H9 (cell line): ENCODE data around the gene PDE8A. TPM values are rescaled to one million over a fixed set of nuclear protein-coding genes. Genes with fewer than 3 reads are reported as not detected.

ENCODE experiments used
- DNase-seq: peaks from one replicate; pipeline ENCODE4 v3.0.0-alpha.2; 2017
- H2AFZ ChIP-seq: one replicate; pipeline ENCODE4 v1.6.1; 2013; ENCODE audit warnings: mild to moderate bottlenecking, low read length, control low read depth, moderate library complexity
- H2AK5ac ChIP-seq: 2 replicates; pipeline ENCODE4 v1.6.1; 2013; ENCODE audit warnings: low read length, control low read depth, mixed read lengths; ENCODE audit not compliant: insufficient read length
- H2BK120ac ChIP-seq: one replicate; pipeline ENCODE4 v1.6.1; 2013; ENCODE audit warnings: low read depth, mild to moderate bottlenecking, low read length, control low read depth, inconsistent platforms; ENCODE audit not compliant: poor library complexity, severe bottlenecking
- H2BK12ac ChIP-seq: 2 replicates; pipeline ENCODE4 v1.6.1; 2013; ENCODE audit warnings: low read length, control low read depth, mixed read lengths, low read depth; ENCODE audit not compliant: insufficient read length
- H2BK15ac ChIP-seq: 2 replicates; pipeline ENCODE4 v1.6.1; 2013; ENCODE audit warnings: low read depth, low read length, control low read depth
- H2BK20ac ChIP-seq: one replicate; pipeline ENCODE4 v1.6.1; 2013; ENCODE audit warnings: low read depth, mild to moderate bottlenecking, low read length, control low read depth, inconsistent platforms; ENCODE audit not compliant: poor library complexity, severe bottlenecking
- H2BK5ac ChIP-seq: 2 replicates; pipeline ENCODE4 v1.6.1; 2013; ENCODE audit warnings: low read length, control low read depth, mixed read lengths; ENCODE audit not compliant: insufficient read length
- H3K14ac ChIP-seq: 2 replicates; pipeline ENCODE4 v1.6.1; 2013; ENCODE audit warnings: low read length, control low read depth; ENCODE audit not compliant: insufficient read depth
- H3K18ac ChIP-seq: 2 replicates; pipeline ENCODE4 v1.6.1; 2013; ENCODE audit warnings: low read depth, mild to moderate bottlenecking, mixed read lengths, low read length, control low read depth; ENCODE audit not compliant: insufficient read length
- H3K23ac ChIP-seq: 2 replicates; pipeline ENCODE4 v1.6.1; 2013; ENCODE audit warnings: low read length, control low read depth, mixed read lengths, low read depth; ENCODE audit not compliant: insufficient read length
- H3K23me2 ChIP-seq: 2 replicates; pipeline ENCODE4 v1.6.1; 2013; ENCODE audit warnings: low read depth, mild to moderate bottlenecking, mixed read lengths, low read length, control low read depth; ENCODE audit not compliant: insufficient read length, poor library complexity, severe bottlenecking
- H3K27ac ChIP-seq: 2 replicates; pipeline ENCODE4 v1.5.1; 2013; ENCODE audit warnings: low read length, control low read depth, mixed read lengths, low read depth; ENCODE audit not compliant: insufficient read length
- H3K27me3 ChIP-seq: 2 replicates; pipeline ENCODE4 v1.6.1; 2013; ENCODE audit warnings: low read length, control low read depth, inconsistent platforms; ENCODE audit not compliant: insufficient read depth
- H3K4ac ChIP-seq: 2 replicates; pipeline ENCODE4 v1.6.1; 2013; ENCODE audit warnings: low read depth, mild to moderate bottlenecking, control low read depth, inconsistent platforms, low read length, moderate library complexity
- H3K4me1 ChIP-seq: 2 replicates; pipeline ENCODE4 v1.6.1; 2013; ENCODE audit warnings: low read length, control low read depth, inconsistent platforms; ENCODE audit not compliant: insufficient read depth
- H3K4me2 ChIP-seq: 2 replicates; pipeline ENCODE4 v1.6.1; 2013; ENCODE audit warnings: low read length, control low read depth, mixed read lengths; ENCODE audit not compliant: insufficient read length, insufficient read depth
- H3K56ac ChIP-seq: 2 replicates; pipeline ENCODE4 v1.6.1; 2013; ENCODE audit warnings: low read depth, mild to moderate bottlenecking, mixed read lengths, low read length, control low read depth; ENCODE audit not compliant: insufficient read length
- H3K79me1 ChIP-seq: 2 replicates; pipeline ENCODE4 v1.6.1; 2013; ENCODE audit warnings: low read depth, mild to moderate bottlenecking, moderate library complexity, low read length, control low read depth, inconsistent platforms; ENCODE audit not compliant: insufficient read depth, poor library complexity, severe bottlenecking
- H3K79me2 ChIP-seq: 2 replicates; pipeline ENCODE4 v1.6.1; 2013; ENCODE audit warnings: low read length, control low read depth, inconsistent platforms; ENCODE audit not compliant: insufficient read depth
- H3K9ac ChIP-seq: 2 replicates; pipeline ENCODE4 v1.6.1; 2013; ENCODE audit warnings: low read length, control low read depth, mixed read lengths; ENCODE audit not compliant: insufficient read length; ENCODE audit errors: extremely low read depth
- H3K9me3 ChIP-seq: one replicate; pipeline ENCODE4 v1.6.1; 2013; ENCODE audit warnings: low read depth, low read length, inconsistent platforms; ENCODE audit not compliant: control insufficient read depth
- H3T11ph ChIP-seq: one replicate; pipeline ENCODE4 v1.6.1; 2013; ENCODE audit warnings: mild to moderate bottlenecking, low read length, control low read depth, inconsistent platforms
- H4K20me1 ChIP-seq: one replicate; pipeline ENCODE4 v1.6.1; 2013; ENCODE audit not compliant: control insufficient read depth, insufficient read length, insufficient read depth
- H4K5ac ChIP-seq: 2 replicates; pipeline ENCODE4 v1.6.1; 2013; ENCODE audit warnings: low read depth, mild to moderate bottlenecking, mixed read lengths, low read length, control low read depth; ENCODE audit not compliant: insufficient read length
- H4K8ac ChIP-seq: replicated peaks from 2 replicates; pipeline ENCODE4 v1.6.1; 2013; ENCODE audit warnings: low read length, control low read depth, mixed read lengths, low read depth; ENCODE audit not compliant: insufficient read length
- H4K91ac ChIP-seq: 2 replicates; pipeline ENCODE4 v1.6.1; 2013; ENCODE audit warnings: low read depth, mild to moderate bottlenecking, moderate library complexity, mixed read lengths, low read length, control low read depth; ENCODE audit not compliant: insufficient read length
- H3K27ac Mint-ChIP-seq, 3 experiments: 2 replicates in 2 of 3; 3 replicates in 1 of 3; pipeline ENCODE4 v1.8.0; 2020 to 2021; ENCODE audit warnings: mixed read lengths in 3 of 3, mild to moderate bottlenecking in 1 of 3, moderate library complexity in 1 of 3
- H3K27me3 Mint-ChIP-seq: 2 replicates; pipeline ENCODE4 v1.8.0; 2021; ENCODE audit warnings: low read depth, mild to moderate bottlenecking, moderate library complexity, mixed read lengths
- H3K36me3 Mint-ChIP-seq, 3 experiments: 2 replicates in 2 of 3; 3 replicates in 1 of 3; pipeline ENCODE4 v1.8.0; 2020 to 2021; ENCODE audit warnings: low read depth in 3 of 3, mixed read lengths in 3 of 3; ENCODE audit not compliant: insufficient read depth in 1 of 3
- H3K4me1 Mint-ChIP-seq, 2 experiments: 2 replicates each; pipeline ENCODE4 v1.8.0; 2020; ENCODE audit warnings: mixed read lengths in 2 of 2
- H3K4me3 Mint-ChIP-seq, 2 experiments: 2 replicates in 1 of 2; 3 replicates in 1 of 2; pipeline ENCODE4 v1.8.0; 2020 to 2021; ENCODE audit warnings: mild to moderate bottlenecking in 2 of 2, mixed read lengths in 2 of 2, moderate library complexity in 1 of 2
- H3K9me3 Mint-ChIP-seq, 2 experiments: 2 replicates in 1 of 2; 3 replicates in 1 of 2; pipeline ENCODE4 v1.8.0; 2020; ENCODE audit warnings: mild to moderate bottlenecking in 2 of 2, mixed read lengths in 2 of 2, moderate library complexity in 1 of 2
- CTCF ChIP-seq: fragments of 200-600 bp; sonication (generic); conservative IDR thresholded peaks from 3 replicates; pipeline ENCODE4 v1.8.0; 2021; ENCODE audit warnings: antibody characterized with exemption, mild to moderate bottlenecking
- total RNA-seq: library from RNA; stranded (reverse); gene quantifications from 2 replicates; pipeline ENCODE4 v1.2.1, GENCODE V29; 2021

PDE8A gene
- total RNA-seq, 1 experiment from 2014 or later, result 9.3 TPM

DNA sequence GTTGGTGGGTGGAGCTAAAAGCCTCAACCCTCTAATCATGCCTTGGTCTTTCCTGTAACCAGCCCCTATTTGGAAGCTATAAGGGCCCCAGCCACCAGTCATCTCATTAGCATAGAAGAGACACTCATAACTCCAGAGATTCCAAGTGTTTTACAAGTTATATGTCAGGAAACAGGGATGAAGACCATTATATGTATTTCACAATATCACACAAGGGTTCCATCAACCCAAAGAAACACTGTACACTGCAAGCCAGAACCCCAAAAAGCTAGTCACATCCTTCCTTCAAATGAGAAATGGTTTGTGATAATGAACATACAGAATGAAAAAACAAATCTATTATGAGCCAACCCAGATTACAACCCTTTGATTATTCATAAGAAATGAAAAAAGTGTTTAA is 175.7 kb downstream of the PDE8A start:
- Histone ChIP-seq H3K4me2 (no peak overlapping the region), H2BK15ac (no peak overlapping the region), H4K8ac (no peak overlapping the region), H3K79me2 (no peaks in the 10 kb centered on the region), H3K27me3 (no peaks in the 10 kb centered on the region), H3K23ac (no peak overlapping the region), H2BK5ac (no peak overlapping the region), H4K91ac (no peak overlapping the region), H2BK12ac (no peak overlapping the region), H3K4me1 (no peaks in the 10 kb centered on the region; the same call in 1 of the 2 replicates), H2AK5ac (no peak overlapping the region), H2BK20ac (no peak overlapping the region), H3K56ac (no peak overlapping the region), H3K14ac (no peak overlapping the region), H3K4ac (no peak overlapping the region), H3K18ac (no peak overlapping the region), H3K9me3 (no peaks in the 10 kb centered on the region), H3T11ph (no peak overlapping the region), H3K79me1 (no peaks in the 10 kb centered on the region), H2BK120ac (no peak overlapping the region), H3K23me2 (no peaks in the 10 kb centered on the region), H4K5ac (no peak overlapping the region), H4K20me1 (no peaks in the 10 kb centered on the region), H2AFZ (no peak overlapping the region), H3K9ac (no peak overlapping the region), H3K27ac (no peak overlapping the region)
- peaks cover 7 to 8% of the 10 kb centered on the region in 2 experiments; a peak in 4 of 5 replicates for H3K9me3 Mint-ChIP-seq
- no peak overlapping the region for H3K4me3 Mint-ChIP-seq
- peaks cover 2% of the 10 kb centered on the region for H3K27me3 Mint-ChIP-seq
- H3K27ac Mint-ChIP-seq, result no peak overlapping the region
- peaks cover 0 to 6% (median 4%) of the 10 kb centered on the region in 3 experiments; a peak in 5 of 7 replicates for H3K36me3 Mint-ChIP-seq
- no peak for DNase-seq
- peaks cover 16% of the 10 kb centered on the region in 2 experiments for H3K4me1 Mint-ChIP-seq
- TF ChIP-seq CTCF, result no peak
